Measurements from ENCODE around the gene CCBE1. TPM values are rescaled to one million over a fixed set of nuclear protein-coding genes. Genes with fewer than 3 reads are reported as not detected.

The CCBE1 gene
- total RNA-seq, 3 donors from 2014 or later (not counting 1 experiment from before 2014, with no cell fraction given) = 0.05 TPM; not detected in 2

GRCh38 chr18:59429608-59430007, 267.6 kb downstream of the CCBE1 start:
- Mint-ChIP-seq H3K27me3 (ENCODE audit: low read depth in 2 of 2) (peaks cover 0 to 5% of the 10 kb centered on the region in 2 donors), H3K36me3 (no peaks in the 10 kb centered on the region), H3K9me3 (no peaks in the 10 kb centered on the region), H3K27ac (no peak overlapping the region), H3K4me3 (no peak overlapping the region), H3K4me1 (no peaks in the 10 kb centered on the region)
- ATAC-seq = no peak
- Histone ChIP-seq H3K27ac (ENCODE audit: low read length) (no peak overlapping the region), H3K4me1 (ENCODE audit: control insufficient read depth, insufficient read depth, low read length) (no peaks in the 10 kb centered on the region), H3K9me3 (ENCODE audit: control insufficient read depth, insufficient read depth, low read length) (no peaks in the 10 kb centered on the region), H3K4me3 (ENCODE audit: low read length) (no peak overlapping the region), H3K27me3 (ENCODE audit: control insufficient read depth, insufficient read depth, low read length) (no peaks in the 10 kb centered on the region), H3K36me3 (ENCODE audit: control insufficient read depth, insufficient read depth, low read length) (no peaks in the 10 kb centered on the region)
- no peak for DNase-seq
- intact Hi-C loops (cut with micrococcal nuclease) = no loop called here
- TF ChIP-seq CTCF (IDR thresholded peaks at IDR 0.05) = no peak
- 92% methylated on average over 7 of the region's 7 CpGs for WGBS (ENCODE audit: insufficient coverage)

- H3K4me1 Mint-ChIP-seq = no peaks in the 10 kb centered on the region
- no peak for TF ChIP-seq CTCF (IDR thresholded peaks at IDR 0.05)
- H3K27ac ChIP-seq (ENCODE audit: low read length) = no peak overlapping the region
- H3K4me1 ChIP-seq (ENCODE audit: control insufficient read depth, insufficient read depth, low read length) = no peaks in the 10 kb centered on the region
- H3K27me3 Mint-ChIP-seq (ENCODE audit: low read depth in 2 of 2) = peaks cover 0 to 5% of the 10 kb centered on the region in 2 donors
- no peak overlapping the region for H3K4me3 Mint-ChIP-seq
- ATAC-seq (no peak), DNase-seq (no peak)
- H3K4me3 ChIP-seq (ENCODE audit: low read length) = no peak overlapping the region
- no peaks in the 10 kb centered on the region for H3K9me3 Mint-ChIP-seq
- H3K36me3 Mint-ChIP-seq = no peaks in the 10 kb centered on the region
- intact Hi-C loops (cut with micrococcal nuclease) = no loop called here
- H3K9me3 ChIP-seq (ENCODE audit: control insufficient read depth, insufficient read depth, low read length) = no peaks in the 10 kb centered on the region
- WGBS (ENCODE audit: insufficient coverage) = 80% methylated on average over 1 of the region's 1 CpG
- no peak overlapping the region for H3K27ac Mint-ChIP-seq
- H3K36me3 ChIP-seq (ENCODE audit: control insufficient read depth, insufficient read depth, low read length) = no peaks in the 10 kb centered on the region
- no peaks in the 10 kb centered on the region for H3K27me3 ChIP-seq (ENCODE audit: control insufficient read depth, insufficient read depth, low read length)
Observed at GRCh38 chr18:59428018-59428417, 269.2 kb downstream of the CCBE1 start.

GRCh38 chr18:59426855-59427254, 270.4 kb downstream of the CCBE1 start:
- Mint-ChIP-seq H3K4me3 (no peak overlapping the region), H3K4me1 (no peaks in the 10 kb centered on the region), H3K9me3 (no peaks in the 10 kb centered on the region), H3K27me3 (ENCODE audit: low read depth in 2 of 2) (peaks cover 0 to 5% of the 10 kb centered on the region in 2 donors), H3K36me3 (no peaks in the 10 kb centered on the region), H3K27ac (no peak overlapping the region)
- no peaks in the 10 kb centered on the region for H3K4me1 ChIP-seq (ENCODE audit: control insufficient read depth, insufficient read depth, low read length)
- H3K27ac ChIP-seq (ENCODE audit: low read length) = no peak overlapping the region
- H3K4me3 ChIP-seq (ENCODE audit: low read length) = no peak overlapping the region
- no peaks in the 10 kb centered on the region for H3K9me3 ChIP-seq (ENCODE audit: control insufficient read depth, insufficient read depth, low read length)
- intact Hi-C loops (cut with micrococcal nuclease) = no loop called here
- ATAC-seq (no peak), DNase-seq (no peak)
- H3K27me3 ChIP-seq (ENCODE audit: control insufficient read depth, insufficient read depth, low read length) = no peaks in the 10 kb centered on the region
- no peak for TF ChIP-seq CTCF (IDR thresholded peaks at IDR 0.05)
- H3K36me3 ChIP-seq (ENCODE audit: control insufficient read depth, insufficient read depth, low read length) = no peaks in the 10 kb centered on the region
- WGBS (ENCODE audit: insufficient coverage) = 60% methylated on average over 1 of the region's 2 CpGs

GRCh38 chr18:59423259-59423658, 274.0 kb downstream of the CCBE1 start:
- peaks cover 11% of the 10 kb centered on the region in 2 donors for H3K27me3 Mint-ChIP-seq (ENCODE audit: low read depth in 2 of 2)
- Histone ChIP-seq H3K4me1 (ENCODE audit: control insufficient read depth, insufficient read depth, low read length) (no peaks in the 10 kb centered on the region), H3K27ac (ENCODE audit: low read length) (no peak overlapping the region), H3K9me3 (ENCODE audit: control insufficient read depth, insufficient read depth, low read length) (no peaks in the 10 kb centered on the region), H3K36me3 (ENCODE audit: control insufficient read depth, insufficient read depth, low read length) (no peaks in the 10 kb centered on the region), H3K27me3 (ENCODE audit: control insufficient read depth, insufficient read depth, low read length) (no peaks in the 10 kb centered on the region), H3K4me3 (ENCODE audit: low read length) (no peak overlapping the region)
- ATAC-seq (no peak), DNase-seq (no peak)
- no peak overlapping the region for H3K27ac Mint-ChIP-seq
- intact Hi-C loops (cut with micrococcal nuclease) = no loop called here
- TF ChIP-seq CTCF (IDR thresholded peaks at IDR 0.05) = no peak
- no peaks in the 10 kb centered on the region for H3K4me1 Mint-ChIP-seq
- 100% methylated on average over 1 of the region's 2 CpGs for WGBS (ENCODE audit: insufficient coverage)
- H3K9me3 Mint-ChIP-seq = no peaks in the 10 kb centered on the region
- H3K4me3 Mint-ChIP-seq = no peak overlapping the region
- H3K36me3 Mint-ChIP-seq = no peaks in the 10 kb centered on the region

All from natural killer cell (primary cell).